ENCODE measurements around the gene PHLDB2.
"Not testable (repeated sequence)": the region's sequence is repeated elsewhere in the genome, so short reads cannot be mapped to it uniquely, and the experiment has no call there.

PHLDB2 gene

DNA sequence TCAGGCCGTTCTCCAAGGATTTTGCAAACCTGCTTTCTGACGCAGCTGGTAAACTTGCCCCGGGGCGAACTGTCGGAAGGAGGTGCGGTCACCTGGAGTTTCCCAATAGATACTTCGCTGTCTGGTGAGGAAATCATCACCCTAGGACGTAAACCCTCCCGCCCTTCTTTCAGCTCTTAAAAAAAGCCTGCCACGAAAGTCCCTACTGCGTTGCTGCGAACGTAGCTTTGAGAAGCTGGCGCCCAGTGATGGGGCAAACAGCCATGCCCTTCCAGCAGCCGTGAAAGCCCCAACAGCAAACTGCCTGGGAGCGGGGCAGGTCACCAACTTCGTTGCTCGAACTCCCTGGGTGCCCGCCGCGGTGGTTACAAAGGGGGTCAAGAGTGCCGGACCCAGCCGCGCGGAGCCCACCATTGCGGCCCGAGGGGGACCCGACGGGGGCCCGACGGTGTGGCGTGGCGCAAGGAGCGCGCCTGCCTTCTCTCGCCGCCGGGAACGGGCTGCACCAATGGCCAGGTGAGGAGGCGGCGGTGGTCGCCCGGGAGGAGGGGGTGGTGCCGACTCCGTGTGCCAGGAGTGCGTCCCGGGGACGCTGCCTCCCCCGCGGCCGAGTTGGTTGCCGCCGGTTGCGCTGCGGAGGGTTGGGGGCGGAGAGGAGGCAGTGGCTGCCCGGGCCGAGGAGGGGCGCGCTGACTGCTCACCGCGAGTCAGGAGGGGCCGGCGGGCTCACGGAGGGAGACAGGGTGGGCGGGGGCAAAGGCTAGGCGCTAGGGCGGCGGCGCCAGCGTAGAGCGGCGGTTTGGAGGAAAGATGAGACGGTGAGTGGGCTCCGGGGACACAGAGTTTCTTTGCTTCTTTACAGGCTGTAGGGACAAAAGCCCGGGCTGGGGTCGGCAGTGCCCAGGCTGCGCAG lies at the start of gene PHLDB2:
PHLDB2 (plus strand) TSS at position 205 of the 913 bp plus-strand sequence. CDS start 24,813 bp downstream, outside the sequence.
- peak; percentile 72 for DNase-seq

DNA sequence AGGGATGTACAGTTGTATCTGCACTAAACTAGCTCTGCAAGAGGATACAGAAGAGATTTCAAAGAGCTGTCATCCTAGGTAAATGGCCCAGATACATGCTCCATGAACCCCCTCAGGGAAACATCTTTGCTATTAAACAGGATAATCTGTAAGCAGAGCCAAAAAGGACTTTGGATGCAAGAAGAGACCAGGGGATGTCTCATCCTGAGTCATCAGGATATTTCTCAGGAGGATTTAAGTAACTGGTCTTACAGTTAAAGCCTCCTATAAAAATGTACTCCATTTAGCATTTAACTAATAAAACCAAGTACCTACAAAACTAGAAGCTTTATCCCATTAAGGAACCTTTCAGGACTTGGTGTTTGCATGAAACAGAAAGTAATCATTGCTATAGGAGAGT lies 48.2 kb upstream of the PHLDB2 start:
- no peak for DNase-seq

GRCh38 chr3:111811811-111812210 lies 47.3 kb upstream of the PHLDB2 start:
- no peak for DNase-seq

DNA sequence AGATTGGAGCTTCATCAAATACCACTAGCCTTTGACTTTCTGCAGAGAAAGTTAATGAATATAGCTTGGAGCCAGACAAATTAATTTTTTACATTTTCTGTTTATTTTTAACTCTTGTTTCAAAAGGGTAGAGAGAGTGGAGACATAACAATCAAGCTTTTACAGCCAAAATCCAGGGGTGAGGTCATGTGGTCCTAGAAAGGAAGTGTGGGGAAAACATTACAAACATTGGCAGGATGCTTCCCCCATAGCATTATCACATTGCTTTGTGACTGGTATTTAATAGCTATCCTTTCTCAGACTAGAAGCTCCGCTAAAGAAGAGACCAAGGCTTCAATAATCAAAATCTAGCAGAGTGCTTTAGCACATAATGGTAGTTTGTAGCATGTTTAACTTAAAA lies 46.4 kb upstream of the PHLDB2 start:
- DNase-seq, result no peak

GRCh38 chr3:111813441-111813840 lies 45.6 kb upstream of the PHLDB2 start:
- no peak for DNase-seq

DNA sequence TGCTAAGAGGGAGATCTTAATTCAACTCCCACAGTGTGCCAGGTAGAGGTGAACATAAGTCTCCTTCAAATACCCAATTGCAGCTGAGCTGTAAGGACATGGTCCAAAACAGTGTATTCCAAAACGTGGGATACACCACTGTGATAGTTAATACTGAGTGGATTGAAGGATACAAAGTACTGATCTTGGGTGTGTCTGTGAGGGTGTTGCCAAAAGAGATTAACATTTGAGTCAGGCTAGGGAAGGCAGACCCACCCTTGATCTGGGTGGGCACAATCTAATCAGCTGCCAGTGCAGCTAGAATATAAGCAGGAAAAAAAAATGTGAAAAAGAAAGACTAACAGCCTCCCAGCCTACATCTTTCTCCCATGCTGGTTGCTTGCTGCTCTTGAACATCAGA lies 45.1 kb upstream of the PHLDB2 start:
- DNase-seq, result no peak

DNA sequence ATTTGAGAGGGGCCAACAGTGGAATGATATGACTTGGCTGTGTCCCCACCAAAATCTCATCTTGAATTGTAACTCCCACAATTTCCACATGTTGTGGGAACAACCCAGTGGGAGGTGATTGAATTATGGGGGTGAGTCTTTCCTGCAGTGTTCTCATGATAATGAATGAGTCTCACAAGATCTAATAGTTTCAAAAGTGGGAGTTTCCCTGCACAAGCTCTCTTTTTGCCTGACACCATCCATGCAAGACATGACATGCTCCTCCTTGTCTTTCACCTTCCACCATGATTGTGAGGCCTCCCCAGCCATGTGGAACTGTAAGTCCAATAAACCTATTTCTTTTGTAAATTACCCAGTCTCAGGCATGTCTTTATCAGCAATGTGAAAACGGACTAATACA lies 42.3 kb upstream of the PHLDB2 start:
- not testable (repeated sequence) for DNase-seq

DNA sequence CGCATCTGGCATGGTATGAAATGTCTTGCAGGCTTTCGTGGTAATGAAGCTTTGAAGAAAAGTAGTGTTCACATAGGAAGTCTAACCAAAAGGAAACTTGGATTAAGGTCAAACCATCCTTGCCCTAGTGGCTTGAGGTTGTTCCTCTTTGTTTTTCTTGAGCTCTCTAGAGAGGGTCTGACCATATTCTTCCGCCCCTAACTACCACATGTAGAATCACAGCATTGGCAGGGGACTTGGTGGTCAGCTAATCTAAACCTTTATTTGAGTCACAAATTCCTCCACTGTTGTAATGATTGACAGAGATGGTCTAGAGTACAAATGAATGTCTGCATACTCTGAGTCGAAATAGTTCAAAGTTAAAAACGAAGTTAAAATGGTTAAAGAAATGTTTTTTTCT lies 39.1 kb upstream of the PHLDB2 start:
- no peak for DNase-seq

DNA sequence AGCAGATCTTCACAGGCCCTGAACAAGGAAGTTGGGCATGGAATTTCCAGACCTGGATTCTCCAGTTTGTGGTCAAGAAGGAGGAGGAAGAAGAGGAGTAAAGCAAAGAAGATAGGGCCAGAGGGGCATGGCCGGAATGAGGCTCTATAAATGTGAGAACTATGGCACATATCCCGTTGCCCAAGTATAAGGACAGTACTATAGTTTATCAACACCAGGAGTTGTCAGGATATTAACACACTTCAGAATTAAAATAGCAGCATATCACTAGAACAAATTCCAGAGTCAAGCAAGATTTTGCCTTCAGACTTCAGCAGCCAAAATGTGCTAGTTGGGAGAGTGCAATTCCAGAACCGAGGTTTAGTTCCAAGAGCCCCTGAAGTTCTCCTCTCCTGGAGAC lies 38.4 kb upstream of the PHLDB2 start:
- DNase-seq, result no peak

DNA sequence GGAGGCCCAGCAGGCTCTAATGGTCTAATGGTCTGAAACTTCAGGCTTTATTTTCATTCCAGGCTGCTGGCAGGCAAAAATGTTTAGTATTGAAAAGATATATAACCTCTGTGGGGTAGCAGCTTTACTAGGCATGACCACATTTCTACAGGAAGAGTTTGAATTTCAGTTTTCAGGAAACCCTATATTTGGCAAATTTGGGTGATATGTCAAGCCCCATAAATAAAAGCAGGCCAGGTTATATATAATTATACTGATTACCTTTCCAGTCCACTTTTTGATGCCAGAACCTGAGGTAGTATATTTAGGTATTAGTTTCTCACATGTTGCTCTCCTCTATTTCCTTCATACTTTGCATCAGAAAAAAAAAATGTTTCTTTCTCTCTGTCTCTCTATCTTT lies 37.2 kb upstream of the PHLDB2 start:
- no peak for DNase-seq

GRCh38 chr3:111822804-111823203 lies 36.3 kb upstream of the PHLDB2 start:
- no peak for DNase-seq

DNA sequence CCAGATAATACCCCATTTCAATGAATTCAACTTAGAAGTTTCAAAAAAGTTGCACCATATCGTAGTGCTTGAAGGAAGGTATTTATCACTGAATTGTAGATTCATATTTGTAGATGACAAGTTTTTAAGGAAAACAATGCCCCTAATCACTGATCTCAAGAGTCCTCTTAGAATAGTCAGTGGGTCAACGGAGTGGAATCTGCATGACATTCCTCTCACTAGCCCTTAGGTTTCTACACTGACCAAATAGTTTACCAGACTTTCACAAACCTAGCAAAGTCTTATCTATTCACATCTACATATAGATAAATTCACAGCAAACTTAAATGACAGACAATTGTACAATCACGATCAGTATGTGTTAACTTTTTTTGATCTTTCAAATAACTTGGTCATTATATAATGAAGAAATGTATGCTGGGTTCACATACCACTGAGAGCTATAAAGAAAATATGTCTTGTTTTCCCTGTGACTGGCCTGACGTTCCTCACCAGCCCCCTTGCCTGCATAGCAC lies 35.7 kb upstream of the PHLDB2 start:
- no peak for DNase-seq

- DNase-seq, result no peak
Observed at GRCh38 chr3:111824351-111824750, 34.7 kb upstream of the PHLDB2 start.

GRCh38 chr3:111827871-111828270 lies 31.2 kb upstream of the PHLDB2 start:
- DNase-seq, result no peak

DNA sequence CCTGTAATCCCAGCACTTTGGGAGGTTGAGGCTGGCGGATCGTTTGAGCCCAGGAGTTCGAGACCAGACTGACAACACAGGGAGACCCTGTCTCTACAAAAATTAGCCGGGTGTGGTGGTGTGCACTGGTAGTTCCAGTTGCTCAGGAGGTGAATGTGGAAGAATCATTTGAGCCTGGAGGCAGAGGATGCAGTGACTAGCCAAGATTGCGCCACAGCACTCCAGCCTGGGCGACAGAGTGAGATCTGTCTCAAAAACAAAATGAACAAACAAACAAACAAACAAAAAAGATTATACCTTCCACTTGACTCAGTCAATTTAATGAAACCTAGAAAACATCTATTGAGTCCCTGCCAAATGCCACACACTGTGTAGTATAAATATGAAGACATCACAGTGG lies 30.5 kb upstream of the PHLDB2 start:
- DNase-seq, result no peak

DNA sequence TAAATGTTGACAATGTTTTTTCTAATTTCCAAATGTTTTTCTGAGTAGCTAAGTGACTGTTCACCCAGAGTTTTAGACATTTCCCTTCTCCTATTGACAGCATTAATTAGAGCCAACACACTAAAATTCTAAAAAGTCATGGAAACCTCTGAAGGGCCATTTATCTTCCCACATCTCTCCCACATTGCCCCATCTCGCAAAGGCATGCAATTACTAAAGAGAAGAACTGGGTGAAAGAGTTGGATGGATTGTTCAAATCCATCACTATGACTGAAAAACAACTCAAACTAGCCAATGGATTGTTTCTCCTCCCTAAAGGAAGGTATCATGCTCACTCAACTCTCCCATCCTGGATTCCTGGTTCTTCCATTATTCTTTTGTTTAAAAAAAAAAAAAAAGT lies 30.0 kb upstream of the PHLDB2 start:
- no peak for DNase-seq

- DNase-seq, result no peak
Observed at GRCh38 chr3:111831840-111832239, 27.2 kb upstream of the PHLDB2 start.

DNA sequence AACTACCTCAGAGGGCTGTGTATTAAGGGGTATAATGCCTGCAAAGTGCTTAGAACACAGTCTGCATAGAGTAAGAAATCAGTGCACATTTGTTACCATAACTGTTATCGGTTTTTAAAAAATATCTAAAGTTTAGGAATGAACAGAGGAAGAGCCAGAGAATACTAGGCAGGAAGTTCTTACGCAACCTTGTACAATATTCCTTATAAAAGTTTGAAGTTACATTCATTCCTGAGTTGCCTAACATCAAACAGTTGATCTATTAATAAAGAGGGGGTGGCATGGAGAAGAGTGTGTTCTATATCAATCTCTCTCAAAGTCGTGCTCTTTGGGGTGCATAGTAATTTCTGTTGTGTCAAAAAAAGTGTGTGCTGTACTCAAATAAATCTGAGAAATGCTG lies 22.0 kb upstream of the PHLDB2 start:
- DNase-seq, result no peak

- no peak for DNase-seq
Observed at GRCh38 chr3:111838133-111838532, 20.9 kb upstream of the PHLDB2 start.

DNA sequence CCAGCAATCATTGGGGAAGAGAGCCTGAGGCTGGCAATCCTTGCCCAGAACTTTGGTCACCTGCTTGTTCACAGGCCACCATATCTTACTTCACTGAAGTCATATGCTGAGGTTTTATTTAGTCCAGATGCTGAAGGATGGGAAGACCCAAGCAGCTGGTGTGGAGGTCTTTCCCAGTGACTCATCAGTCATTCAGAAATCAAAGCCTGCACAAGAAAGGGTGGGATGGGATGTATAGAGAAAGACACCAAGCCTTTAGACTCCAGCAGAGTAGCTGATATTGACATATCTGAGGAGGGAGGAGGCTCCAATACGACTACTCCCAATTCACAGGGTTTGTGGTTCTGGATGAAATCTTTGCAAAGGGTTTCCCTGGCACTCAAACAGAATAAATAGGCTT lies 13.0 kb upstream of the PHLDB2 start:
- no peak for DNase-seq

DNA sequence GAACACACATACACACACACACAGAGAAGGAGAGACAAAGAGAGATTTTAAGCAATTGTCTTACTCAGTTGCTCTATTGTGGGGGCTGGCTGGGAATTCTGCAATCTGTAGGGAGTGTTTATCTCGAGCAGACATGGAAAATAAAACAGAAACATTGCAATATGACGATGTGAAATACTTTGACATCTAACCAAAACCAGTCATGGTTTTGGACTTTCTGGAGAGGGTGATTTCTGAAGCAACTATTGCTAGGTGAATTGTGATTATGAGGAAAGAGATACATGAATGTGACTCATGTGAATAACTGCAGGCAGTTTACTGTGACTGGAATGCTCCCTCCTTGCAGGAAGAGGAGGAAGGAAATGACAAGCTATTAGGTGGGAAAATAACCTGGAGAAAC lies 12.3 kb upstream of the PHLDB2 start:
- no peak for DNase-seq

- DNase-seq, result no peak
Observed at GRCh38 chr3:111848283-111848682, 10.8 kb upstream of the PHLDB2 start.

- no peak for DNase-seq
Observed at GRCh38 chr3:111848778-111849177, 10.3 kb upstream of the PHLDB2 start.

DNA sequence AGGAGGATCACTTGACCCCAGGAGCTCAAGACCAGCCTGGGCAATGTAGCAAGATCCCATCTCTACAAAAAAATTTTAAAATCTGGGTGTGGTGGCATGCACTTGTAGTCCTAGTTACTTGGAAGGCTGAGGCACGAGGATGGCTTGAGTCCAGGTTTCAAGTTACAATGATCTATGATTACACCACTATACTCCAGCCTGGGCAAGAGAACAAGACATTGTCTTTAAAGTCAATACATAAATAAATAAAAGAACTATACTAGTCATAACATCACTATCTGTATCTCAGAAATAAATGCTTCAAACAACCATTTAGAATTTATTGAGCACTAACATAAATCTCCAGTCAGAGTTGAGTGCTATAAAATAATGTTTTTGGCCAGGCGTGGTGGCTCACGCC lies 8.5 kb upstream of the PHLDB2 start:
- no peak for DNase-seq

- no peak for DNase-seq
Observed at GRCh38 chr3:111851511-111851954, 7.5 kb upstream of the PHLDB2 start.
